GM21381 (cell line): ENCODE results near the gene LACC1.

Experiments
- ATAC-seq: cut with Tn5 transposase; IDR thresholded peaks from one replicate; pipeline ENCODE4 v1.9.1; 2021; ENCODE audit warnings: mild to moderate bottlenecking, moderate library complexity; ENCODE audit not compliant: unreplicated experiment

LACC1 gene

DNA sequence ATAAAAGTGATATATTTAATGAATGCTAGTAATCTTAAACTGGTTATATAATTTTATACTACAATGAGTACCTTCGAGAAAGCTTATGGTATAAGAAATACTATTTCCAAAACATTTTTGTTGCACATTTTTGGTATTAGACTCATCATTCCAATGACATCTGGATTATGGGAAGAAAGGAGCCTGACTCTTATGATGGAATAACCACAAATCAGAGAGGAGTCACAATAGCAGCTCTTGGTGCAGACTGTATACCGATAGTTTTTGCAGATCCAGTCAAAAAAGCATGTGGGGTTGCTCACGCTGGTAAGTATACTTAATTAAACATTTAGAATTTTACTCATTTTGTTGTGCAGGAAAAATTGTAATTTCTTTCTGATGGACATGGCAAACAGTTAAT, 3.9 kb downstream of the LACC1 start:
- no peak for ATAC-seq

DNA sequence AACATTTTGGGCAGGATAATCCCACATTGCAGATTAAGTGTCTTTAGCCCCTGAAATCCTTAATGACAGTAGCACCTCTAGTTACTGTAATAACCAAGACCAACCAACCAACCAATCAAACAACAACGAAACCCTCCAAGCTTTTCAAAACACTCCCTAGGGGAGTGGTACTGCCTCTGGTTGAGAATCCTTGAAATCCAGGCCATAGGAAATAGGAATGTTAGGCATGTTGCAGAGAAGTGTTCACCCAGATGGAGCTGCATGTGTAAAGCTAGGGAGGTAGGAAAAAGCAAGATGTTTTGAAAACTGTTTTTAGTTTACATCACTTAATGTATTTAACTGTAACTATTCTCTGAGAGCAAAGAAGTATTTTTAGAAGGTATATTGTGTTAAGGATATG, 4.5 kb downstream of the LACC1 start:
- ATAC-seq, result no peak

DNA sequence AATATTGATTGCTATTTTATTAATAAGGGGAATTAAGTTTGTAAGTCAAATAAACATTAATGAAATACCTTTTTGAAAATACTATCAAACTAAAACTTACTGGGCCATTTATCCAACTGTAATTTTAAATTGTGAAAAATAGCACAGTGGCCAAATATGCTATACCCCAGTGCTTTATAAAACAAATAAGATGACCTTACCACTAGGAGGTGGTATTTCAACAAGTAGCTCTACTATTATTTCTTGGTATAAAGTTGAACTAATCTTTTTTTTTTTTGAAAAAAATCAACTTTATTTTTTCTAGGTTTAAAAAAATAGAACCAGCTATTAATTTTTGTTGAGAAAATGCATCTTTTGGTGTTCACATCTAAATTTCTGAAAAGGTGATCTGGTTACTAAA, 14.7 kb downstream of the LACC1 start:
- no peak for ATAC-seq

DNA sequence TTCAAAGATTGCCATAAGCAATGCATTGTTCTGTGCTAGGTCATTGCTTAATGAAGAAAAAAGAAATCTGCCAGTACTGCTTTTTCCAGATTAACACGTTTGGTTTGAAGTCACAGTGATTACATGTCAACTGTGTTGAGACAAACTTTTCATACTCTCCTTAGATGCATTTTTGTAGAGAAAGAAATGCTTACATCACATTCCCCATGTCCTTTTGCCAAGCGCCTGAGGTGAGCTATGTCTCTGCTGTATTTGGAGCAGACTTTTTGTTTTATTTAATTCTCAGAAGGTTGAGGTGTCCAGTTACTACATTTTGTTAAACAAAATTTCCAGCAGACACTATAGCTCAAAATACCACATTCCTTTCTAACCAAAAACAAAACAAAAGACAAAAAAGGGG, 16.2 kb downstream of the LACC1 start:
- no peak for ATAC-seq

DNA sequence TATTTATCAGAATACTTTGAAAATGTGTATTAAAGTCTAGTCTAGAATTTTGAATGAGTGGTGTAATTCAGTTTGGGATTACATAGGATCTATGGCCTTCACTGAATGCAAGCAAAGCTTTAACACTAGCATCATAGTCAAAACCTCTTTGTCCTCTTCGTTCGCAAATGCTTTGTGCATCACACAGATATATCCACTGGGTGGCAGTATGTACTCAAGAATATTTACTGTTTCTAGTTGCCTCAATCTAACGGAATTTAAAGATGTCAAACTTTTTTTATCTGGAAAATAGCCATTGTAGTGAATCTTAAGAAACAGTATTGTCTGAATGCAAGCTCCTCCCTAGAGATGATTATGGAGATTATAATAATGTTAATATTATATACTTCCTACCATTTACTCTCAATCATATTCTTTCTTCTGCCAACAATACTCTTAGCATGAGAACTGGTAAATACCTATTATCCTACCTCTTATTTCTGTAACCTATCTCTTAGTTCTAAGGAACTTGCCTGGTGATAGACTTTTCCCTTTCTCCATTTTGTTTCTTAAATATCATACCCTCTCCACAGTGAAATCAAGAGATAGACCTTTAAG, 25.8 kb downstream of the LACC1 start:
- no peak for ATAC-seq

DNA sequence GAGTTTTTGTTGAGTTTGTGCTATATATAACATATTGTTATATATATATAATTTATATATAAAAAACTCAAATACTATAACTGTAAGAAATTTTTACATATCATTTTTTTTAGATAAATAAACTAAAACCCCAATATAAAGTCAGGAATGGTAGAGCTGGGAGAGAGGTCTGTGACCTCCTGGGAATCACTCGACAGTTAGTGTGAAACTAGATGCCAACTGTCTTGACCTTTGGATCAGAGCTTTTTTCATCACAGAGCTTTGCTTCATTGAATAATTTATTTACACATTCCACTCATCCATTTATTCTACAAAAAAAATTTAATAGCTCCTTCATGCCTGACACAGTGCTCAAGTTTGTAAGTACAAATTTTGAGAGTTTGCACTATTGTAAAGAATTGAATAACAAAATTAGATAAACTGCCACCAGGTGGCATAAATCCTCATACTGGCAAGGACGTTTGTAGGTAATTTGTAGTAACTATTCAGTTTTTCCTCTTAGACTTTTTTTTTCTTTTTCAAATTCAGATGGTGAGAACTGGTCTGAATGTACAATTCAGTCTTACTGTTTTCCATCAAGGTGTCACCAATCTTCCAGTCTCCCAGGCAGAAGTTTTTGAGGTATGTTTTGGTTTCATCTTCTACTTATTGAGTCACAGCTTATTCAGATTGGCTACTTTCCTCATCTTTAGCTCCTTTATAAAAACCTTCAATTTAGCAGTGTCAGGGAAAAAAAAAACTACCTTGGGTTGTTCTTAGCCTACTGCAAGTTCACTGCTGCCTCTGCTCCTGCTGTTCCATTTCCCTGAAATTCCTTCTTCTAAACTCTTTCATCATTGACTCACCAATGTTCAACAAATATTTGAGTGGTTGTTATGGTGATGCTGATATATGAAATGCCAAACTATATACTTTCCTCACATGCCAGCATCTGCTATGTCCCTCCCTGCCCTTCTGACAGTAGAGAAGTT, 28.7 kb downstream of the LACC1 start:
- no peak for ATAC-seq

DNA sequence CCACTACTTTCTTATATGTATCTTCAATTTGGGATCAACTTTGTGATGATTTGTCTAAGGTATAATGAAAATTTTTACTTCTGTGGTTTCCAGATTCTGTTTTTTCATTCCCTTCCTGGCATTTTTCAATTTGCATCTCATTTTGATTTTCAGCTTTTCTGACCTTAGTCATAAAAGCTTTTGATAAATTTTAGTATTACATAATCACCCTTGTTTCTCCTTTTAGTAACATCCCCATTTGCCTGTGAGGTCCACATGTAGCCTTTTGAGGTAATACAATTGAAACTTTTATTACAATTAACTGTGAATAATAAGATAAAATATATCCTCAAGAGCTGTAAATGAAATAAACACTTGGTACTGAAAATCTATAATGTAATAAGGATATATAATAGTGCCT, 31.2 kb downstream of the LACC1 start:
- no peak for ATAC-seq

DNA sequence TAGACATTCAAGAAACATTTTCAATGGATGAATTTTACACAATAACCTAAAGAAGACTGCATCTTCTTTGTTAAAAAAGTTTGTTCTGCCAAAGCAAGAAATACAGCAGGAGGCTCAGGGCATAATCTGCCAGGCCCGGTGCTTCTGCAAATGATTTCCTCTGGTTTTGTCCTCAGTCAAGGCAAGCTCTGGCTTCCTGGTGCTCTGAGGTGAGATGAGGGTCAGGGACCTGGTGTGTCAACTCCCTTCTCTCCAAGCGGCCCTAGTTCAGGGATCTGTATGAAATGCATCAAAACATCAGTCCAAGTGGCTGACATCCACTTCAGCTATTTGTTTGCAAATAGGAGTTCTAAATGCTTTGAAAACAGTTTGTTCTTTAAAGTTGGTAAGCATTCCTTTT, 31.6 kb downstream of the LACC1 start:
- no peak for ATAC-seq

DNA sequence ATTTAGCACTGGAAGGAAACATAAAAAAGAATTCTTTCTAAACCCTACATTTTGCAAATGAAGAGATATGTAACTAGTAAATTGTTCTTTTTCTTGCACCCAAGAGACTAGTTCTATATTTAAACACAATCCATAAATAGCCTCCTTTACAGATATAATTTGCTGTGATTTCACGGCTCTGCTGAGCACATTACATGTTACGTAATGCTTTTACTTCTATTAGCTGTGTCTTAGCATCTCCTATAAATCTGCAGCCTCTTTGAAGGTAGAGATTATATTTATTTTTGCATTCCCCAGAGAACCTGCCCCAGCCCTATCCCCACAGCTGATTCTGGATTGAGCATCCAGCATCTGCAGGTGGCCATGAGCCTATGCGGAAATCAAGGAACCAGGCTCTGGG, 32.2 kb downstream of the LACC1 start:
- ATAC-seq, result no peak

DNA sequence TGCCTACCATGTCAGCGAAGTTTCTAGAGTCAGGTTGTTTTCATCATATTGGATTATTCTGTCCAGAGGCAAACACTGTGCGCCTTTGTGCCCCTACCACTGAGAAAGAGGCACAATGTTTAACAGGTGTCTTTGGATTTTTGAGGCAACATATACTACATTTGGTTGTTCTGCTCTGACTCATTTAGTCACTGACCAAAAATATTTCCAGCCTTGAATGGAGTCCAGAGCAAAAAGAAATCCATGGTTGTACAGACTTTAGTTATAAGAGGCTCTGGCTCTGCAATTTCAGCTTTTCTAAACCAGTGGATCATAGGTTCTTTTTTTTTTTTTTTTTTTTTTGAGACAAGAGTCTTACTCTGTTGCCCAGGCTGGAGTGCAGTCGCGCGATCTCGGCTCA, 35.7 kb downstream of the LACC1 start:
- ATAC-seq, result no peak

DNA sequence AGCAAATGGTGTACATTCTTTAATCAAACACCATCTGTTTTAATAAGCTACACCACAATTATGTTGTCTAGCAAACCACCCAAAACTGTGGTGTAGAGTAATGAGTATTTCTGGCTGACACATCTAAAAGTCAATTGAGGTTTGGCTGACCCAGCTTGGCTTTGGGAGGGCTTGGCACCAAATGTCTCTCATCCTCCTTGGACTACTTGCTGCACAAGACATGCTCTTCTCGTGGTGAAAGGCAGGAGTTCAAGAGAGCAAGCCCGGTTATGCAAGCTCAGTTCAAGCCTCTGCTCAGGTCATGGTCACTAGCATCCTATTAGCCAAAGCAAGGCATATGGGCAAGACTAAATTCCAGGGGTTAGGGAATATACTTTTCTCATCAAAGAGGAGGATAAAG, 37.1 kb downstream of the LACC1 start:
- no peak for ATAC-seq

DNA sequence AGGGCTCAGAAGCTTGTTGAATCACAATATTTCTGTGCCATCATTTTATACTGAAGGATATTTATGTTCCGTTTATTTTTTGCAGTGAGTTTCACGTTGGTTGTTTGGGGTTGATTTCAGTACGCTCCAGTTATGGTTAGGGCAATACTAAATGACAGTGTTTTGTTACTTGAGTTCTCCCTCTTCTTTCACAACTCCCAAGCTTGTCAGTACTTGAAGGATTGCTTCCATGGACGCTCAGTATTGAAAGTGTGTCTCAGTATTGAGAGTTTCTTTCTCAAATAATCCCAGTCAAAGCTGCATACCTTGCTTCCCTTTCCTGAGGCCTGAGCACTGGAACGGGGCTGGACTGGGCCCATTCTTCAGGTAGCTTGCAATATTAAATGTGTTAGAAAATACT, 38.9 kb downstream of the LACC1 start:
- ATAC-seq, result no peak

DNA sequence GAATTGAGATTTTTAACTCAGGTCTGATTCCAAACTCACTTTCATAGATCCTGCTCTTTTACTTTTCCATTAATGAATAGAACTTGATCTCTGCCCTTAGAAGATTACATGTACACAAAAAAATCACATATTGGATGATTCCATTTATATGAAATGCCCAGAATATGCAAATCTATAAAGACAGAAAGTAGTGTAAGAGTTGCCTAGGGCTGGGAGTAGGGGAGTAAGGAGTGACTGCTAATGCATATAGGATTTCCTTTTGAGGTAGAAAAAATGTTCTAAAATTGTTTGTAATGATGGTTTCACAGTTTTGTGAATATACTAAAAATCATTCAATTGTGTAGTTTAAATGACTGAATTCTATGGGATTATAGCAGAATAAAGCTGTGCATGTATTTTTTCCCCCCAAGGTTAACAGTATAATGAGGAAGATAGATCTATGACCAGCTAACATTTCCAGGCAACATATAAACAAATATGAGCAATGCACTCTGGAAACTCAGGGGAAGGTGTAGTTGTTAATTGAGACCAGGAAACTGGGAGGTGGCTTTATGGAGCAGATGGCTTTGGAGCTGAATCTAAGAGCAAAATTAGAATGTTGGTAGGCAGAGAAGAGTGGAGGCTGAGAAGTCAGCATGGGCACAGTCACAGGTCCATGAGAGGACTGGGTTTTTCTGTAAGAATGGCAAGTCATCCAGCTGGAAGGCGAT, 41.4 kb downstream of the LACC1 start:
- ATAC-seq, result no peak

DNA sequence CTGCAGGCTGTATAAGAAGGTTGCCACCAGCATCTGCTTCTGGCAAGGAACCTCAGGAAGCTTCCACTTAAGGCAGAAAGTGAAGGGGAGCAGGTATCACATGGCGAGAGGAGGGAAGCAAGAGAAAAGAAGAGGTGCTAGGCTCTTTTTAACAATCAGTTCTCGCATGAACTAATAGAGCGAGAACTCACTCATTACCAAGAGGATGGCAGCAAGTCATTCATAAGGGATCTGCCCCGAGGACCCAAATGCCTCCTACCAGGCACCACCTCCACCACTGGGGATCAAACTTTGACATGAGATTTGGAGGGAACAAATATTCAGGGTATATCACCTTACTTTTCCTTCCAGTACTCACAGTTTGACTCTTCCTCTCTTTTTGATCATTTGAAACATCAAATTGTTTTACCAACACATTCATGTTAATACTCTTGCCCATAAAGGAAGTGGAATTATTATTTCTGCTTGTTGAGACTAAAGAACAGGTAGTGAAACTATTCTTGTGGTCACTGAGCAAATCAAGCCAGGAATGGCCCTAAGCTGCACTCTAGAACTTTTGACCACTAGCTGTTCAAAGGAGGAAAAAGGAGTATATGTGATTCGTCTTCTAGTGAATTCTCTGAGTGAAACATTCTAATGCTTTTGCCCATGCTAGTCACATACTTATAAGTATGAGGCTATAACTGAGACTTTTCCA, 45.0 kb downstream of the LACC1 start:
- ATAC-seq, result peak; percentile 96

DNA sequence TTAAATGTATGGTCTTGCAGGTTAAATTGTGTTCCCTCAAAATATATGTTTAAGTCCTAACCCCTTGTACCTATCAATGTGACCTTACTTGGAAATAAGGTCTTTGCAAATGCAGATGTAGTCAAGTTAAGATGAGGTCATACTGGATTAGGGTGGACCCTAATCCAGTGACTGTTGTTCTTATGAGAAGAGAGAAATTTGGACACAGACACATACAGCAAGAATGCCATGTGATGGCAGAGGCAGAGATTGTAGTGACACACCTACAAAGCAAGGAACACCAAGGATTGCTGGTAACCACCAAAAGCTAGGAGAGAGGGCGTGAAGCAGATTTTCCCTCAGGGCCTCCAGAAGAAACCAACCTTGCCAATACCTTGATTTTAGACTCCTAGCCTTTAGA, 50.2 kb downstream of the LACC1 start:
- ATAC-seq, result no peak

DNA sequence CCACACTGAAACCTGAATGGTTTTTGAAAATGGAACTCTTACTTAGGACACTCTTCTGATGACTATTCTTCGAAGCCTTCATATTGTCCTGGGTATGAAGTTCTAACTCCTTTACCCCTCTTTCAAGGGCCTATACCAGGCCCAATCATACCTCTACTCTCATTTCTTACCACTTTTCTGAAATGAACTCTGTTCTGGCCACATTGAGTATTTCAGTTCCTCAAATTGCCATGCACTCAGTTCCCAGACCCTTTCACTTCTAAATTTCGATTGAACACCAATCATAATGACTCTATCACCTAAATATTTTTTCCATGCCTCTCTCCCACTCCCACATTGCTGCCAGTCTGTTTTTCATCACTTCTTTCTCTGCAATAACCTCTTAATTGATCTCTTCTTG, 53.7 kb downstream of the LACC1 start:
- peak; percentile 100 for ATAC-seq

DNA sequence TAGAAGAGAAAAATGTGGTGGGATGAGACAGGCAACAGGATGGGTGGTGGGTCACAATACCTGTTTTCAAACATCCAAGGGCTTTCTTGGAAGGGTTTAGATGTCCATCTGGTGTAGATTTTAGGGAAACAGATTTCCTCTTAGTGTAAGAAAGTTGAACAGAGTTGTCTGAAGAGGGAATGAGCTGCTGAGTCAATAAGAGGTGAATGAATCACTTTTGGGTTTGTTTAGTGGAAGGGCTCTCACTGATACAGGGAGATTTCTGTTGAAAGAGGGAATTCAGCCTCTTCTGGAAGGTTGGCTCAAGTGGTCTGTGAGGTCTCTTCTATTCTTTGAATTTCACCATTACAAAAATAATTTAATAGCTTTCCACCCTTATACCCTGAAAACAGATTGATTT, 54.6 kb downstream of the LACC1 start:
- ATAC-seq, result no peak

DNA sequence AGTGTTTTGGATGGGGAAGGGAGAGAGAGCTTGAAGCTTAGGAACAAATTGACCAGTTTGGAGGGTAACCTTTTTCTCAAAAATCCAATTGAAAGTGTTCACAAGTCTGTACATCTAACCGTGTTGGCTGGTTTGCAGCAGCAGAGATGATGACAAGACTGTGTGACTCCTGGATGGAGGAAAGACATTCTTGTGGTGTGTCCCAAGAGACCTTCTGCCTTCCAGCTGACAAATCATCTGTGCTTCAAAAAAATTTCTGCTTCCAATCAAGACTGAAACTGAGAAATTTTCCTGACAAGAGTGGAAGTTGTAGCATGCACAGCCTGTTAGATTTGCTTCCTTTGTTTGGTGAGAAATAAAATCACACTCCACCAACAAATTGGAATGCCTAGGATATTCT, 56.2 kb downstream of the LACC1 start:
- no peak for ATAC-seq

DNA sequence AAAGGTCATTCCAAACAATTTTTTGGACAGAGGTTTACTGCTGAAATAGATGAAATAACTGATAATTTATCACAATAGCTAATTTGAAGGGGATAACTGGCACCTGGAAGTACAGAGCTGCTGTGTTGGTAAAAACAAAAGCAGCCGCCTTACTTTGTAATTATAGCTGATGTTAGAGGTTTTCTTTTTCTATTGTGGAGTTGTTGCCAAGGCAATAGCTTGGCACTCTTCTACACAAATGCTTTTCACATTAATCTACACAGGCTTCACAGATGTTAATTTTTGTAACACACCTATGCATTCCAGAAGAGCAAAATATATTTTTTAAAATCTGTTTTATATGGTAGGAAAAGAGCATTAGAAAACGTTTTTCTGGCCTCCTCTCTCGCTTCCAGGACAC, 56.9 kb downstream of the LACC1 start:
- ATAC-seq, result no peak

DNA sequence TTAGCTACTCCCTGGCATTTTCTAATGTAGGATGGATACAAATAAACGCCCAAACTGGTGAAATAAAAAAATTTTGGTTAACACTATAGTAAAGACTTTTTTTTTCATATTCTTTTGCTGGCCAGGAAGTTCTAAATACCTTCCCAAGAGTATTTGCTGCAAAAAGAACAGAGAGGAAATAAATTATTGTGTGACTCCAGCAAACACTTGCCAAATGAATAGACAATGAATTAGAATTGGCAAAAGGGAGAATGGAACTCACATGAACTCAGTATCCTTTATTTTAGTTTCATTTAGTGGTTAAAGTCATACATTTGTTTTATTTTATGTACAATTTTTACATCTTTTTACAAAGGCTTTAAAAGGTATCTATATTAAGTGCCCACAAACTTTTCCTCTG, 58.1 kb downstream of the LACC1 start:
- no peak for ATAC-seq

DNA sequence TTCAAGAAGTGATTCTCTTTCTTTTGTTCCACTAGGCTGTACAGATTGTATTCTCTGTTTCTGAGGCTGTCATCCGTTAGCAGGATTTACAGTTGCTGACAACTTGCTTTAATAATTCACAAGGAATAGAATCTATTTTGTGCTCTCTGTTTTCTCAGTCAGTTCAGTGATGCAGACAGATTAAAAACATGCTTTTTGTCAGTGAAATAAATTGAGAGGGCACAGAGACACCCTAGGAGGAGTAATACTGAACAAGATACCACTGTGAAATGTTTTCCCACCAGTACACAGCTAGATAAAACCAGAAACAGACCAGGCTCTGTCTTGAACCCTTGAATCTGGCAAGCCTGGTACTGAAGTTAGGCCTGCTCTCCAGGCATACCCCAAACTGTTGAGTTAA, 58.7 kb downstream of the LACC1 start:
- ATAC-seq, result no peak
